ENCODE data around the gene LINC01488.

GRCh38 chr11:69456712-69457111 is 24.8 kb upstream of the LINC01488 start:
- TF ChIP-seq ZNF530 (tag by site-specific recombination; IDR thresholded peaks at IDR 0.05; ENCODE audit: low read depth) (no peak), REST (tag by site-specific recombination; IDR thresholded peaks at IDR 0.05) (no peak), CTCF (tag by site-specific recombination; IDR thresholded peaks at IDR 0.05) (no peak), ZNF292 (tag by site-specific recombination; IDR thresholded peaks at IDR 0.05; ENCODE audit: borderline replicate concordance, low read depth) (no peak), PRDM4 (tag by site-specific recombination; IDR thresholded peaks at IDR 0.05) (no peak), BCL11A (tag by site-specific recombination; IDR thresholded peaks at IDR 0.05; ENCODE audit: low read depth) (no peak), YY1 (tag by site-specific recombination; IDR thresholded peaks at IDR 0.05) (no peak)
